K562 (cell line): ENCODE data around the gene RNF4. TPM values are rescaled to one million over a fixed set of nuclear protein-coding genes. Genes with fewer than 3 reads are reported as not detected.

Experiments
- ATAC-seq: fragments of 200-7000 bp; cut with Tn5 transposase; 3 replicates; pipeline ENCODE4 v1.9.1; 2020; ENCODE audit warnings: moderate library complexity
- BruUV-seq: library from RNA; stranded (reverse); fragments of 400-500 nt; replicated peaks from 2 replicates; lab custom pipeline; 2021; lab: Mats Ljungman, UMichigan
- CTCF ChIA-PET: fragments of 300-600 bp; formaldehyde crosslinking; extraction: SDS; loops from one replicate; lab custom pipeline; 2021; ENCODE audit warnings: low intra/inter-chr PET ratio; lab: Yijun Ruan, JAX
- POLR2A ChIA-PET: fragments of 300-600, 350-650 bp; sonication (Branson Sonifier 250); formaldehyde crosslinking; extraction: SDS; loops from one replicate; lab custom pipeline; 2021; ENCODE audit warnings: antibody characterized with exemption, inconsistent platforms; lab: Yijun Ruan, JAX
- DNase-seq, 4 experiments: peaks; one replicate each; pipeline versions ENCODE4 v3.0.0 to v3.0.0-alpha.2; 2011 to 2018; ENCODE audit warnings: low spot score in 3 of 4, mixed read lengths in 3 of 4; ENCODE audit errors: extremely low read depth in 1 of 4
- FAIRE-seq: peaks from 2 replicates; lab custom pipeline; 2011; peaks lifted over from hg19 to GRCh38; lab: Jason Lieb, UNC
- H2AFZ ChIP-seq: 2 replicates; pipeline ENCODE4 v1.6.0; 2011; ENCODE audit warnings: low read depth, low read length, control low read depth, inconsistent platforms
- H3K27ac ChIP-seq: fragments of 200-600 bp; 3 replicates; pipeline ENCODE4 v1.8.0; 2011; ENCODE audit warnings: low read depth, mild to moderate bottlenecking, control low read depth, inconsistent platforms, low read length, moderate library complexity, mixed read lengths; ENCODE audit errors: extremely low read depth
- H3K27me3 ChIP-seq, 2 experiments: fragments of 300-600 bp in 1 of 2; 2 replicates in 1 of 2; 3 replicates in 1 of 2; pipeline versions ENCODE4 v1.6.0 to v1.8.0; 2011; ENCODE audit warnings: inconsistent platforms in 2 of 2, low read length in 2 of 2, mild to moderate bottlenecking in 1 of 2, mixed read lengths in 1 of 2, moderate library complexity in 1 of 2; ENCODE audit not compliant: control insufficient read depth in 2 of 2, insufficient read depth in 2 of 2
- H3K36me3 ChIP-seq: fragments of 300-600 bp; 3 replicates; pipeline ENCODE4 v1.8.0; 2011; ENCODE audit warnings: mild to moderate bottlenecking, low read length, inconsistent platforms; ENCODE audit not compliant: control insufficient read depth, insufficient read depth
- H3K4me1 ChIP-seq, 2 experiments: fragments of 200-600 bp in 1 of 2; replicated peaks in 1 of 2; 2 replicates in 1 of 2; 3 replicates in 1 of 2; pipeline versions ENCODE4 v1.5.1 to v1.8.0; 2011; ENCODE audit warnings: inconsistent platforms in 2 of 2, low read length in 2 of 2, mild to moderate bottlenecking in 1 of 2, mixed read lengths in 1 of 2, moderate library complexity in 1 of 2; ENCODE audit not compliant: control insufficient read depth in 2 of 2, insufficient read depth in 2 of 2
- H3K4me2 ChIP-seq: 2 replicates; pipeline ENCODE4 v1.6.1; 2011; ENCODE audit warnings: low read length, control low read depth, inconsistent platforms, mixed read lengths; ENCODE audit not compliant: insufficient read depth
- H3K4me3 ChIP-seq: fragments of 200-600 bp; sonication (generic), shearing (Covaris generic); 2 replicates; pipeline ENCODE4 v1.5.1; 2016; ENCODE audit warnings: control low read depth, inconsistent platforms
- H3K79me2 ChIP-seq: fragments of 200-600 bp; 3 replicates; pipeline ENCODE4 v1.8.0; 2011; ENCODE audit warnings: low read length, inconsistent platforms; ENCODE audit not compliant: control insufficient read depth, insufficient read depth
- H3K9ac ChIP-seq, 2 experiments: 2 replicates each; pipeline versions ENCODE4 v1.6.0 to v1.6.1; 2011; ENCODE audit warnings: low read depth in 2 of 2, low read length in 2 of 2, control low read depth in 1 of 2, inconsistent platforms in 1 of 2, mild to moderate bottlenecking in 1 of 2, mixed read lengths in 1 of 2; ENCODE audit not compliant: insufficient read depth in 1 of 2
- H3K9me1 ChIP-seq: one replicate; pipeline ENCODE4 v1.6.0; 2011; ENCODE audit warnings: inconsistent platforms, mild to moderate bottlenecking, low read length, moderate library complexity; ENCODE audit not compliant: control insufficient read depth, insufficient read depth
- H3K9me3 ChIP-seq: replicated peaks from 2 replicates; pipeline ENCODE4 v1.5.1; 2011; ENCODE audit warnings: low read depth, low read length, inconsistent platforms; ENCODE audit not compliant: control insufficient read depth, insufficient read depth
- H4K20me1 ChIP-seq: replicated peaks from 2 replicates; pipeline ENCODE4 v1.6.1; 2011; ENCODE audit warnings: low read length, inconsistent platforms, mixed read lengths; ENCODE audit not compliant: control insufficient read depth, insufficient read depth
- EP400 ChIP-seq: fragments of 450-650 bp; IDR thresholded peaks from 2 replicates; pipeline ENCODE4 v1.6.1; 2017; ENCODE audit warnings: antibody characterized with exemption, mild to moderate bottlenecking, moderate library complexity
- MCM2 ChIP-seq: fragments of 450-650 bp; IDR thresholded peaks from 2 replicates; pipeline ENCODE4 v1.6.1; 2017; ENCODE audit warnings: low read depth, mild to moderate bottlenecking
- MEF2D ChIP-seq: conservative IDR thresholded peaks from 2 replicates; pipeline ENCODE4 v1.6.1; 2016; ENCODE audit warnings: low read depth, missing genetic modification characterization, missing compliant biosample characterization
- MYNN ChIP-seq, 2 experiments: sonication (generic); formaldehyde crosslinking in 1 of 2; IDR thresholded peaks; 2 replicates each; pipeline versions ENCODE4 v1.5.0 to v1.6.1; 2016 to 2020; ENCODE audit warnings: antibody characterized with exemption in 1 of 2, missing genetic modification reagents in 1 of 2
- NCOA1 ChIP-seq: fragments of 450-650 bp; IDR thresholded peaks from 2 replicates; pipeline ENCODE4 v1.6.1; 2016; ENCODE audit warnings: low read depth
- NFYB ChIP-seq: IDR thresholded peaks from 2 replicates; pipeline ENCODE4 v1.6.1; 2011; ENCODE audit warnings: mild to moderate bottlenecking, moderate library complexity; ENCODE audit not compliant: insufficient read length; ENCODE audit errors: extremely low read depth
- PCBP1 ChIP-seq: fragments of 200-400 bp; formaldehyde crosslinking; IDR thresholded peaks from 2 replicates; pipeline ENCODE4 v1.6.1; 2018; ENCODE audit warnings: mild to moderate bottlenecking, low read depth, low read length; ENCODE audit not compliant: poor library complexity, severe bottlenecking
- RBM15 ChIP-seq: fragments of 200-400 bp; formaldehyde crosslinking; IDR thresholded peaks from 2 replicates; pipeline ENCODE4 v1.6.1; 2018; ENCODE audit warnings: mild to moderate bottlenecking, low read length, moderate library complexity; ENCODE audit not compliant: insufficient read depth
- SMAD2 ChIP-seq: fragments of 150-350 bp; IDR thresholded peaks from 2 replicates; pipeline ENCODE4 v1.6.1; 2014; ENCODE audit warnings: low read depth, mild to moderate bottlenecking, low read length
- TSC22D4 ChIP-seq: fragments of 450-650 bp; IDR thresholded peaks from 2 replicates; pipeline ENCODE4 v1.6.1; 2016; ENCODE audit warnings: missing genetic modification characterization, missing biosample characterization, control low read depth
- ZNF408 ChIP-seq: fragments of 250-450 bp; sonication (Bioruptor Pico); IDR thresholded peaks from 2 replicates; pipeline ENCODE4 v1.4.0; 2020; ENCODE audit warnings: low read depth, mild to moderate bottlenecking, moderate library complexity
- ZNF445 ChIP-seq: fragments of 250-450 bp; sonication (Bioruptor Pico); IDR thresholded peaks from 2 replicates; pipeline ENCODE4 v1.4.0; 2020; ENCODE audit warnings: low read depth, mild to moderate bottlenecking, moderate library complexity
- ZNF75A ChIP-seq: fragments of 450-650 bp; formaldehyde crosslinking; IDR thresholded peaks from 2 replicates; pipeline ENCODE4 v1.4.0; 2020; ENCODE audit warnings: mild to moderate bottlenecking
- WGBS: fragments of 100-300 bp; shearing (Covaris generic); methylation state at CpG from one replicate; pipeline ENCODE4 v1.1.6; 2016; ENCODE audit warnings: low coverage, mixed read lengths; ENCODE audit not compliant: insufficient coverage; ENCODE audit errors: missing lambda C conversion rate; 5-methylcytosine and 5-hydroxymethylcytosine counted together
- in situ Hi-C: fragments of 300-500 bp; cut with MboI; formaldehyde crosslinking; loops from 4 replicates; pipeline ENCODE4 v1.15.0; 2018; ENCODE audit warnings: inconsistent platforms, mixed read lengths
- intact Hi-C: fragments of 100-400 bp; cut with micrococcal nuclease; formaldehyde crosslinking; loops from 2 replicates; pipeline ENCODE4 v1.14.2; 2022
- polyA plus RNA-seq, 8 experiments: library from polyadenylated mRNA; depleted of rRNA in 4 of 8; stranded (reverse) in 5 of 8; unstranded in 3 of 8; fragments of >200 nt; fragmentation: Nextera tagmentation in 2 of 8; fragmentation: Illumina TruSeq in 1 of 8; extraction: Ambion mirVana in 2 of 8; extraction: Trizol in 1 of 8; gene quantifications; 2 replicates each; pipeline versions ENCODE4 v1.2.1 to v1.2.3, GENCODE V29; 2011 to 2014; ENCODE audit warnings: inconsistent platforms in 1 of 8, missing spikeins in 1 of 8
- total RNA-seq, 7 experiments: library from RNA; depleted of rRNA in 6 of 7; stranded (reverse); fragments of >200 nt in 6 of 7; fragmentation: Illumina TruSeq in 2 of 7; extraction: Trizol in 2 of 7; gene quantifications; 2 replicates each; pipeline versions ENCODE4 v1.2.1 to v1.2.3, GENCODE V29; 2011 to 2021; ENCODE audit warnings: low replicate concordance in 1 of 7
- TF ChIP-seq, protein P1 (sequence below): sonication (generic); formaldehyde crosslinking; IDR thresholded peaks from 2 replicates; pipeline ENCODE4 v1.8.0; 2022; ENCODE audit warnings: missing genetic modification reagents, mild to moderate bottlenecking, moderate library complexity, borderline replicate concordance

Gene RNF4
- total and polyA plus RNA-seq, 9 of the 15 experiments (the other 6 are each of a cell fraction or from before 2014, with no cell fraction given): 19.2 to 59.3 (median 44.8) TPM

DNA sequence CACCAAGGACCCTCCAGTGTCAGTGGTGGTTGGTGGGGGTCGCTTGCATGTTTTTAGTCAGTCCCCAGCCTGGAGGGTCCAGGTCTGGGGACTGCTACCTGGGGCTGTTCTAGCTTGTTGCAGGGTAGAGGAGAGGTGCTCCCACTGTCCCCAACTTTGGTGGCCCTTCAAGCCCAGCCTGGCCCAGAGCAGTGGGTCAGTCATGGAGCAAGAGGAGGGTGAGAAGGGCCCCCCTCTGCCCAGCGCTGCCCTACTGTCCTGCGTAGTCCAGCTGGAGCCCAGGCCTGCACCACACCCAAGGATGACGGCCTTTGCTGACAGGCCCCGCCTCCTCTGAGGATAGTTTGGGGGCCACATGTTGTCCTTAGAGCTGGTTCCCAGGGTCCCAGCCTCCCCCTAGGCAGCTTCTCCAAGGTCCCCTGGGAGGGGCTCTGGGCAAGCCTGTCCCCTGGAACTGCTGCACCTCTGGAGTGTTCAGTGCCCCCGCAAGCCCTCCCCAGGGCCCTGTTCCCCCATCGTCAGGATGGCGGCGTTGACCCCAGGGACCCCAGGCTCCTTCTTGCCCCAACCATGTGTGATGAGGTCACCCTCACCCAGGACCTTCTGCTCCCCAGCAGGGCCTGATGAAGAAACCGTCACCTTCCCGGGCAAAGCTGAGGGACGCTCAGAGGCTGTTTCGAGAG is 43.4 kb upstream of the RNF4 start:
- H3K27ac ChIP-seq: no peak overlapping the region
- BruUV-seq: no TSS peak
- TF ChIP-seq ZNF408 (CRISPR knock-in tag) (no peak), PCBP1 (no peak), MYNN (IDR thresholded peaks at IDR 0.05) (no peak), MYNN (CRISPR knock-in tag; IDR thresholded peaks at IDR 0.05) (no peak), TSC22D4 (no peak), MEF2D (no peak), EP400 (no peak), MCM2 (no peak), ZNF75A (no peak), NCOA1 (no peak), NFYB (no peak), RBM15 (no peak), SMAD2 (no peak), ZNF445 (CRISPR knock-in tag) (no peak)
- TF ChIP-seq, protein P1, sequence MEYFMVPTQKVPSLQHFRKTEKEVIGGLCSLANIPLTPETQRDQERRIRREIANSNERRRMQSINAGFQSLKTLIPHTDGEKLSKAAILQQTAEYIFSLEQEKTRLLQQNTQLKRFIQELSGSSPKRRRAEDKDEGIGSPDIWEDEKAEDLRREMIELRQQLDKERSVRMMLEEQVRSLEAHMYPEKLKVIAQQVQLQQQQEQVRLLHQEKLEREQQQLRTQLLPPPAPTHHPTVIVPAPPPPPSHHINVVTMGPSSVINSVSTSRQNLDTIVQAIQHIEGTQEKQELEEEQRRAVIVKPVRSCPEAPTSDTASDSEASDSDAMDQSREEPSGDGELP: no peak

More for the DNA sequence above, 43.4 kb upstream of the RNF4 start:
- no peak for DNase-seq
- ChIA-PET CTCF (no interaction called here), POLR2A (interaction anchor here (1.0 kb wide), 1 partner anchor 386 kb away, joined by 4 read pairs; no protein-coding TSS in a partner anchor)
- H3K79me2 ChIP-seq: no peaks in the 10 kb centered on the region
- H3K4me3 ChIP-seq: no peak overlapping the region
- H3K9ac ChIP-seq: peak overlapping the region in 1 of 2 experiments; percentile 43; a peak in 2 of 4 replicates
- no peaks in the 10 kb centered on the region for H4K20me1 ChIP-seq
- no peak for FAIRE-seq
- peaks cover 0 to 42% of the 10 kb centered on the region in 2 experiments; a peak in 3 of 5 replicates for H3K4me1 ChIP-seq
- in situ Hi-C loops: no loop called here
- intact Hi-C loops: no loop called here
- no peak for ATAC-seq
- no peaks in the 10 kb centered on the region; a peak in 1 of 5 replicates for H3K27me3 ChIP-seq
- H3K9me1 ChIP-seq: no peaks in the 10 kb centered on the region
- H3K9me3 ChIP-seq: no peaks in the 10 kb centered on the region
- WGBS: 75% methylated on average over 9 of the region's 13 CpGs
- no peak overlapping the region for H2AFZ ChIP-seq
- H3K36me3 ChIP-seq: no peaks in the 10 kb centered on the region
- no peak overlapping the region for H3K4me2 ChIP-seq
